Astrocyte of the cerebellum (primary cell): ENCODE data around the gene RTN1.
A peak's percentile ranks its signal among the peaks of the same experiment; 100 is the strongest.

Experiments
- DNase-seq: peaks from one replicate; pipeline ENCODE4 v3.0.0-alpha.2; 2011; ENCODE audit warnings: low read depth
- H3K4me3 ChIP-seq: 2 replicates; pipeline ENCODE4 v1.5.1; 2011; ENCODE audit warnings: mild to moderate bottlenecking, low read depth, low read length, moderate library complexity
- CTCF ChIP-seq: IDR thresholded peaks from 2 replicates; pipeline ENCODE4 v1.5.1; 2012; ENCODE audit warnings: low read length, low read depth, moderate library complexity, mild to moderate bottlenecking; ENCODE audit errors: missing control alignments
- in situ Hi-C: cut with HindIII; loops from 2 replicates; pipeline ENCODE4 v1.10.0; 2017; ENCODE audit warnings: low sequenced_read_pairs

RTN1 gene

GRCh38 chr14:59629444-59630287 is 240.9 kb downstream of the RTN1 start:
- no peak for DNase-seq
- TF ChIP-seq CTCF, result no peak
- peak overlapping the region; percentile 42 for H3K4me3 ChIP-seq
- in situ Hi-C loops, result no loop called here

GRCh38 chr14:59627011-59627520 is 243.5 kb downstream of the RTN1 start:
- no peak for TF ChIP-seq CTCF
- DNase-seq, result no peak
- in situ Hi-C loops, result no loop called here
- H3K4me3 ChIP-seq, result no peak overlapping the region

GRCh38 chr14:59622631-59623030 is 247.9 kb downstream of the RTN1 start:
- no peak for TF ChIP-seq CTCF

GRCh38 chr14:59619061-59619460 is 251.5 kb downstream of the RTN1 start:
- in situ Hi-C loops, result no loop called here
- DNase-seq, result no peak
- no peak for TF ChIP-seq CTCF
- no peak overlapping the region for H3K4me3 ChIP-seq

More at GRCh38 chr14:59622631-59623030, 247.9 kb downstream of the RTN1 start:
- DNase-seq, result no peak
- in situ Hi-C loops, result no loop called here
- no peak overlapping the region for H3K4me3 ChIP-seq

- no peak for TF ChIP-seq CTCF
- no peak overlapping the region for H3K4me3 ChIP-seq
- no peak for DNase-seq
- in situ Hi-C loops, result no loop called here
Observed at GRCh38 chr14:59601056-59601455, 269.5 kb downstream of the RTN1 start.

GRCh38 chr14:59600211-59600945 is 270.2 kb downstream of the RTN1 start:
- DNase-seq, result no peak
- no peak for TF ChIP-seq CTCF
- H3K4me3 ChIP-seq, result no peak overlapping the region
- in situ Hi-C loops, result no loop called here
